Measurements from ENCODE around the gene ACP3.

GRCh38 chr3:132273036-132273435, 44.2 kb upstream of the ACP3 start:
- TF ChIP-seq CTCF (IDR thresholded peaks at IDR 0.05 in 4 of 5, conservative IDR thresholded peaks at IDR 0.05 in 1 of 5) = no peak
- TF ChIP-seq POLR2A (IDR thresholded peaks at IDR 0.05) = no peak

Measured in gastrocnemius medialis (tissue), 4 donors.